Measurements from ENCODE around the gene GDF11.

GDF11 gene

DNA sequence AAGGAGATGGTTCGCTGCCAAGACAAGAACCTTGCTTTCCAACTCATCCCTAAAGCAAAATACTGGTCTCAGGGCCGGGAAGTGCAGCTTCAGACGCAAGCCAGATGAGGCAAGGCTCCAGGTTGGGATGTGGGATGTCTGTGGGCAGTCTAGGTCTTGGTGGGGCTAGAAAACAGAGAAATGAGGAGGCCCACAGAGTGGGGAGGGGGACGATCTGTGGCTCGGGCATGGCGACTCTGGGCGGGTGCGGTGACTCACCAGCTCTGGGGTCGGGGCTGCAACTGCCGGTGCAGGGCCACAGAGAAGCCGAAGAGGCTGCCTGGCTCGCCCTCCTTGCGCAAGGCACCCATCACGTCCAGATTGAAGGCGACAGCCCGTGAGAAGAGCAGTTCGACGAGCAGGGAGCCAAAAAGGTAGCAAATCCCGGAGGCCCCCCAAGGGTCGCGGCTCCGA lies 35.7 kb upstream of the GDF11 start:
- DNase-seq (ENCODE audit: low read depth): no peak

DNA sequence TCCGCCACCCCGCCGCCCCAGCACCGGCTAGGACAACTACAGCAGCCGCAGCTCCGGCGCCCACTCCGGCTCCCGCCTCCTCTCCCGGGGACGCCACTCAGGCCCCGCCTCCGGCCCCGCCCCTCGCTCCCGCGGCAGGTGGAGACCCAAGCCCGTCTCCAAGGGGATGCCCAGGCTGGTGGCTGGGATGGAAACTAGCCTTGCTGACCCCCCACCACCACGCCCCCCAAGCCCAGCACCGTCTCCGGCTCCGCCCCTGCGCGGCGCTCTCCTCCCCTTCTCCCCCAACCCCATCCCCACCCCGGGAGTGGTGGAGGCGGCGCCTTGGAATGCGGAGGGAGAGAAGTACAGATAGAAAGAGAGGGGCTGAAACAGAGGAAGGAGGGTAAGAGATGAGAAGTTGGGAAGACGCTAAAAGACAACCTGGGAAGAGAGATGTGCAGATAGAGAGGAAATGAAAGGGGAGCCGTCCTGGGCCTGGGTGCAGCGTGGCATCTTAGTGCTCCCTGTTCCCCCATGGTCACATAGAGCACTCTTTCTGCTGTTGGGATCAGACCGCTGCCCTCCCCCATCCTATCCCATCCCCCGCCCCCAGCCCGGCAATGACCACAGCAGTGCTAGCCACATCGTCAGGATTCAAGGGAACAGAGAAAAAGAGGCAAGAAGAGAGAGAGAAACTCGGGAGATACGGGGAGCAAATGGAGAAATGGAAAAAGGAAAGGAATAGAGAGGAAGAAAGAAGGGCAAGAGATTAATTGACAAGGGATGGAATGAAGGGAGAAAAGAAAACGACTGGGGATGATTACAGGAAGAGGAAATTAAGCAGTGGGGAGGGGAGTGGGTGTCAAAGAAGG lies 34.9 kb upstream of the GDF11 start, which contains the start of gene ITGA7:
TSS of gene ITGA7 (minus strand) at position 64 of the 854 bp plus-strand sequence. CDS start 222 bp downstream, outside the sequence.
- peak; percentile 43 for DNase-seq (ENCODE audit: low read depth)

DNA sequence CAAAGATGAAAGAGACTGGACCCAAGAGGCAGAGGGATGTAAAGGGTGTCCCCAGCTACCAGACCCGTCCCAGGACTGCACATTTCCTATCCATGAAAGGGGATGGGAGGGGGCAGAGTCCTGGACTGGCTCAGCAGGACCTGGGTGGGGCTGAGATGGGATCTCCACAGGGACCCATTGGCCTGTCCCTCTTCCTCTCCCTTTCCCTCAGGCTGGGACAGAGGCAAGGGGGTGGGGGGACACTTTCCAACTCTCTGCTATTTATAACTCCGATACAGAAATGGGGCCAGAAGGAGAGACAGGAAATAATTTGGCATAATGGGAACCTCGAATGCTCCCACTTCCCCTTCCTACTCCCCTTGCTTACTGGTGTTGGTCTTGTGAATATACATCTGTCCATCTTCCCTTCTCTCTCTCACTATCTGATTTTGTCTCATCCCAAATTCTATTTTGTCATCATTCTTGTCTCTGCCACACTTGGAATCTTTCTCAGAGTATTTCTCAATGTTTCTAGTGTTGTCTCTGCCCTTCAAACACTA lies 34.2 kb upstream of the GDF11 start:
- DNase-seq (ENCODE audit: low read depth): no peak

DNA sequence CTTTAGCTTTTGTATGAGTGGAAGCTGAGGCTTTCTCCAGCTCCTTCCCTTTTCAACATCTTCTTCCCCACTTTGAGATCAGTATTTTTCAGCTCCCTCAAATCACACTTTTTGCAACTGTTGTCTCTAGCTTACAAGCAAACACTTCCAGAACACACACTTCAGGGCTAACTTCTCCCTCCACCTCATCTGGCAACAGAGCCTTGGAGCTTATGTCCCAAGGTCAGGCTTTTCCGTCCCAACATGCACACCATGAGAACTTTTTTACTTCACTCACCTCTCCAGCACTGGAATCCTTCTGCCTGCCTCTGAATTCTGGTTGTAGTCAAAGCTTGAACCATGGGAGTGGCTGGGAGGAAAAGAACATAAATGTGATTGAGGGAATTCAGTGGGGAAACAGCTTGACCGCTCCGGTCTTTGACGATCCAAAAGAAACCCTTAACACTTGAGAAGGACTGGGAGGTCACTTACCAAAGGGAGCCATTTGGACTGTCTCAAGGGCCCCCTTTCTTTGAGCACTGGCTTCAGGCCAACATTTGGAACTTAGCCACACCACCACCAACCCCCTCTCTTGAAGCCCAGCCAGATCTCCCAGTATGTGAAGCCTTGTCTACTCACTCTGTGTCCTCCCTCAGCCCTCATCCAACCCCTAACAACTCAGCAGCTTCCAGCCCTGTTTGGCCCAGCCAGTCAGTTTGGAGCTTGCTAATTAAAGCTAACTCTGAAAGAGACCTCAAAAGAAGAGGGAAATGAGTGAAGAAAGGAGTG lies 31.0 kb upstream of the GDF11 start:
- no peak for DNase-seq (ENCODE audit: low read depth)

DNA sequence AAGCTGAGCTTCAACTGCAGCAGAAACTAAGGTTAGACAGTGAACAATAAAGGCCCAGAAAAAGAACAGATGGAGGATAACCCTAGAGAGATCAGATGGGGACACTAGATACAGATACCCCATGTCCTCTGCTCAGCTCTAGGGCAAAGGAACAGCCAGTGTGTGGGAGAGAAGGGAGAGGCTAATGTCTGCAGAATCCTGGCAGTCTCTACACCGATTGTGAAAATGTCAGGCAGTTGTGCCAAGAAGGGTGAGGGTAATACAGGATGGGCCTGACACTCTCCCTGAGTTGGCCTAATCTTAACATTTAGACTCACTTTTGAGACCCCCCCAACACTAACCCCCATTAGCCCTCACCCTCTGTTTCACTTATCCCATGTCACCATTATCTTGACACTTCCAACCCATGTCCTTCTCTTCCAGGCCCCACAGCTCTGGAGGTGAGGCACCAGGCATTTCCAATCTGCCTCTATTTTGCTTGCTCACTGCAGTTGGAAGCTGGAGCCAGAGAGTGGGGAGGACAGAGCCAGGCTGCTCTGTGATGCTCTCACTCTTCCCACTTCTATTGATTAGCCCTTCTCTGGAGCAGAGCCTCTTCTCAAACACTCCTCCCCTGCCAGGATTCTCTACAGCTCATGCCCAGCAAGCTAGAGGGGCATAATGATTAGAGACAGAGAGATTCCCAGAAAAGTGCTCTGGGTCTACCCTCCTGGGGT lies 30.1 kb upstream of the GDF11 start:
- no peak for DNase-seq (ENCODE audit: low read depth)

DNA sequence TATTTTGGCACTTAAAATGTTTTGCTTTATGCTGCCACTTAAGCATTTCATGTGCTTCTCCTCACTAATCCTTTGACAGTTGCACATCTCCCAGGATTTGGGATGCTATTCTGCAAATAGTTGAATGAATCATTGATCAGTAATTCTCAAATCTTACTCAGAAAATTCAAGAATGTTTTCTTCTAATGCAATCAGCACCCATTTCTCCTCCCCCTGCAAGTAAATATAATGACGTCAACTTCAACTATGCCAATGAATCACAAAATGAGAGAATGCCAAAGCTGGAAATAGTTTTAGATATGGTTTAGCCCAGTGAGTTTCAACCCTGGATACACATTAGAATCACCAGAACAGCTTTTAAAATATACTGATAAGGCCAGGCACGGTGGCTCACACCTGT lies 29.2 kb upstream of the GDF11 start:
- DNase-seq (ENCODE audit: low read depth): no peak

GRCh38 chr12:55715169-55715764 lies 27.7 kb upstream of the GDF11 start:
- DNase-seq (ENCODE audit: low read depth): no peak

DNA sequence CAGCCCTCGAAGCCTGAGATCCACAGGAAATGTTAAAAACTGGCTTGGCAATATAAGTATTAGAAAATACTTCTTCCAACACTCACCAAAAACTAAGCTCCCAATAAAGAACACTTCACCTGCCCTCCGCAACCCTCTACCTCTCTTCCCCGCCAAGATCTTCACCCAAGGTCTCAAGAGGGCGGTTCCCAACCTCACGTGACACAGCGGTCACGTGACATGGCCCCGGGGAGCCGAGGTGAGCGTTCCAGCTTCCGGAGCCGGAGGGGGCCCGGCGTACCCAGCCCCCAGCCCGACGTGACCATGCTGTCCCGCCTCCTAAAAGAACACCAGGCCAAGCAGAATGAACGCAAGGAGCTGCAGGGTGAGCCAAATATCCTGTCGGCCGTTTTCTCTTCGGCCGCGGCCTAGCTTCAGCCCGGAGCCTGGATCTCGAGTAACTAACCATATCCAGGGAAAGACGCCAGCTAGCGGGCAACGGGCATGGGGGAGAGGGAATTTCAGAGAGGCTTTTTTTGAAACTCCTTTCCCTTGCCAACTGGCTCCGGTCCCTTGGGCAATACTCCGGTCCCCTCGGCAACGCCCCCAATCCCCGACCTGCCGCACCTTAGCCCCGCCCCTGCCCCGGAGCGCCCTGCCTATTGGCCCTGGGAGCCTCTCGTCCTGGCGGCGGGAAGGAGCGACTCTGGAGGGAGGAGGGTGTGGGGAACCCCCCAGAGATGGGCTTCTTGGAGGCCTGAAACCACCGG lies 26.9 kb upstream of the GDF11 start, which contains the start of gene BLOC1S1:
TSS of gene BLOC1S1 (plus strand) at position 214 of the 749 bp plus-strand sequence. CDS start at position 220, 6 bp downstream.
- DNase-seq (ENCODE audit: low read depth): peak; percentile 88

- no peak for DNase-seq (ENCODE audit: low read depth)
These were observed 26.4 kb upstream of the GDF11 start for GRCh38 chr12:55716582-55716957.

GRCh38 chr12:55717011-55718007 lies 25.6 kb upstream of the GDF11 start:
- DNase-seq (ENCODE audit: low read depth): no peak

- DNase-seq (ENCODE audit: low read depth): no peak
These were observed 24.9 kb upstream of the GDF11 start for GRCh38 chr12:55718015-55718414.

GRCh38 chr12:55718624-55719275 lies 24.2 kb upstream of the GDF11 start:
- DNase-seq (ENCODE audit: low read depth): no peak

- no peak for DNase-seq (ENCODE audit: low read depth)
These were observed 23.6 kb upstream of the GDF11 start for GRCh38 chr12:55719371-55719770.

DNA sequence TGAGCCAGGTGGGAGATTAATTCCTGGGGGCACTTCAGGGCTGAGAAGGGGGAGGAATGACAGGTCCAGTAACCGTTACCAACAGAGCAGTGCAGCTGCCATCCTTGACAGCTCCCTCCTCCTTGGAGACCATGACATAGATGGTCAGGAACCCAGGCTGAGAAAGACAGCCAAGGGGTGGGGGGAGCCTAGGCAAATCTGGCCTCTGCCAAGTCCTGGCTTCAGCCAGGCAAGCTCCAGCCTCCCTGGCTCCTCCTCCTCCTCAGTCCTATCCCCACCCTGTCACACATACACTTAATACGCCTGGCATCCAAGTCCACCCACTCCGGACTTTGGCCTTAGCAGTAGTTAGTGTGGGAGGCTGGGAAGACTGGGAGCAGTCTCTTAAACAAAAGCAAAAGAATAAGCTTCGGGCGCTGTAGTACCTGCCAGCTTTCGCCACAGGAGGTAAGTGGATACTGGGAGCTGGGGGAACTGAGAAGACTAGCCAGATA lies 22.8 kb upstream of the GDF11 start, which contains the start of gene RDH5:
TSS of gene RDH5 (plus strand) at position 323 of the 494 bp plus-strand sequence. CDS start 792 bp downstream, outside the sequence.
- no peak for DNase-seq (ENCODE audit: low read depth)

GRCh38 chr12:55720894-55721444 lies 22.0 kb upstream of the GDF11 start:
- DNase-seq (ENCODE audit: low read depth): no peak

- DNase-seq (ENCODE audit: low read depth): no peak
These were observed 21.2 kb upstream of the GDF11 start for GRCh38 chr12:55721601-55722213.

- DNase-seq (ENCODE audit: low read depth): no peak
These were observed 20.0 kb upstream of the GDF11 start for GRCh38 chr12:55722948-55723347.

Measured in activated T-cell treated with anti-CD3 and anti-CD28 coated beads for 1 hour (primary cell).